MM.1S (cell line): ENCODE data around the gene ZBED2.

Experiments
- DNase-seq: peaks from one replicate; pipeline ENCODE4 v3.0.0-alpha.2; 2015
- H2AFZ ChIP-seq: fragments of 300-600 bp; sonication (generic); 2 replicates; pipeline ENCODE4 v1.6.0; 2016; ENCODE audit warnings: antibody characterized with exemption, low read length
- H3F3A ChIP-seq: fragments of 300-600 bp; sonication (generic); 2 replicates; pipeline ENCODE4 v1.6.1; 2016; ENCODE audit warnings: mild to moderate bottlenecking, antibody characterized with exemption, low read length, moderate library complexity, mixed read lengths; ENCODE audit not compliant: insufficient read depth
- H3K27ac ChIP-seq: fragments of 300-600 bp; sonication (generic); 2 replicates; pipeline ENCODE4 v1.5.1; 2016; ENCODE audit warnings: mild to moderate bottlenecking, low read length
- H3K27me3 ChIP-seq: fragments of 300-600 bp; sonication (generic); replicated peaks from 2 replicates; pipeline ENCODE4 v1.6.0; 2016; ENCODE audit warnings: low read length; ENCODE audit not compliant: insufficient read depth
- H3K36me3 ChIP-seq: fragments of 300-600 bp; sonication (generic); replicated peaks from 2 replicates; pipeline ENCODE4 v1.6.1; 2016; ENCODE audit warnings: mild to moderate bottlenecking, low read length, mixed read lengths; ENCODE audit not compliant: insufficient read depth
- H3K4me1 ChIP-seq: fragments of 300-600 bp; sonication (generic); 2 replicates; pipeline ENCODE4 v1.6.1; 2016; ENCODE audit warnings: low read length, mixed read lengths
- H3K4me2 ChIP-seq: fragments of 300-600 bp; sonication (generic); 2 replicates; pipeline ENCODE4 v1.6.0; 2016; ENCODE audit warnings: low read depth, low read length
- H3K4me3 ChIP-seq: fragments of 300-600 bp; sonication (generic); 2 replicates; pipeline ENCODE4 v1.5.1; 2016; ENCODE audit warnings: low read length, mixed read lengths
- H3K79me2 ChIP-seq: fragments of 300-600 bp; sonication (generic); 2 replicates; pipeline ENCODE4 v1.6.1; 2016; ENCODE audit warnings: mixed run types, low read length, mixed read lengths
- H3K9ac ChIP-seq: fragments of 300-600 bp; sonication (generic); 2 replicates; pipeline ENCODE4 v1.6.1; 2016; ENCODE audit warnings: low read length, mixed read lengths
- H3K9me2 ChIP-seq: fragments of 300-600 bp; sonication (generic); replicated peaks from 2 replicates; pipeline ENCODE4 v1.6.1; 2016; ENCODE audit warnings: mild to moderate bottlenecking, low read length, mixed read lengths; ENCODE audit not compliant: insufficient read depth
- H3K9me3 ChIP-seq: fragments of 300-600 bp; sonication (generic); replicated peaks from 2 replicates; pipeline ENCODE4 v1.6.1; 2016; ENCODE audit warnings: mild to moderate bottlenecking, low read length, mixed read lengths; ENCODE audit not compliant: insufficient read depth
- H4K20me1 ChIP-seq: fragments of 300-600 bp; sonication (generic); 2 replicates; pipeline ENCODE4 v1.6.1; 2016; ENCODE audit warnings: mild to moderate bottlenecking, low read length, moderate library complexity, mixed read lengths; ENCODE audit not compliant: insufficient read depth
- EZH2 ChIP-seq: fragments of 300-600 bp; sonication (generic); optimal IDR thresholded peaks from 2 replicates; pipeline ENCODE3; 2017; ENCODE audit warnings: low read depth, mild to moderate bottlenecking, antibody characterized with exemption, low read length, mixed read lengths
- EZH2phosphoT487 ChIP-seq: fragments of 300-600 bp; sonication (generic); IDR thresholded peaks from 2 replicates; pipeline ENCODE4 v1.6.1; 2018; ENCODE audit warnings: antibody characterized with exemption, low read length
- TF ChIP-seq, protein P1 (sequence below): fragments of 300-600 bp; sonication (generic); IDR thresholded peaks from 2 replicates; pipeline ENCODE4 v1.5.1; 2016; ENCODE audit warnings: antibody characterized with exemption, low read length, mixed read lengths

Gene ZBED2

DNA sequence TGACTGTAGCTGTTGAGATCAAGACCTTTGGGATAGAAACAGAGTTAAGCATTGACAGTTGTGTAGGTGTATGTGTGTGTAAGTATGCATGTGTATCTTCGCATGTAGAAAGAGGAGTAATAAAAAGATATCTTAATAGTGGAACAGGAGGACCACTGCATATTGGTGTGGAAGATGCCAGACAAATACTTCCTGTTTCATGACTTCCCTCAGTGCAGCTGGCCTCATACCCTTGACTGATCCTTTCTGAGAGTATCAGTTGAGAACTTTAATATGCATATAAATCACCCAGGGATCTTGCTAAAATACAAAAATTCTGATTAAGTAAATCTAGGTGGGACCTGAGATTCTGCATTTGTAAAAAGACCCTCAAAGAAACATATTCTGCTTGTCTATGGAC, 8.5 kb upstream of the ZBED2 start:
- no peak overlapping the region for H3K27ac ChIP-seq
- TF ChIP-seq EZH2 = no peak
- TF ChIP-seq EZH2phosphoT487 = no peak
- TF ChIP-seq, protein P1, sequence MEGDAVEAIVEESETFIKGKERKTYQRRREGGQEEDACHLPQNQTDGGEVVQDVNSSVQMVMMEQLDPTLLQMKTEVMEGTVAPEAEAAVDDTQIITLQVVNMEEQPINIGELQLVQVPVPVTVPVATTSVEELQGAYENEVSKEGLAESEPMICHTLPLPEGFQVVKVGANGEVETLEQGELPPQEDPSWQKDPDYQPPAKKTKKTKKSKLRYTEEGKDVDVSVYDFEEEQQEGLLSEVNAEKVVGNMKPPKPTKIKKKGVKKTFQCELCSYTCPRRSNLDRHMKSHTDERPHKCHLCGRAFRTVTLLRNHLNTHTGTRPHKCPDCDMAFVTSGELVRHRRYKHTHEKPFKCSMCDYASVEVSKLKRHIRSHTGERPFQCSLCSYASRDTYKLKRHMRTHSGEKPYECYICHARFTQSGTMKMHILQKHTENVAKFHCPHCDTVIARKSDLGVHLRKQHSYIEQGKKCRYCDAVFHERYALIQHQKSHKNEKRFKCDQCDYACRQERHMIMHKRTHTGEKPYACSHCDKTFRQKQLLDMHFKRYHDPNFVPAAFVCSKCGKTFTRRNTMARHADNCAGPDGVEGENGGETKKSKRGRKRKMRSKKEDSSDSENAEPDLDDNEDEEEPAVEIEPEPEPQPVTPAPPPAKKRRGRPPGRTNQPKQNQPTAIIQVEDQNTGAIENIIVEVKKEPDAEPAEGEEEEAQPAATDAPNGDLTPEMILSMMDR = no peak
- H2AFZ ChIP-seq = no peak overlapping the region
- no peaks in the 10 kb centered on the region for H4K20me1 ChIP-seq
- no peaks in the 10 kb centered on the region for H3K9me2 ChIP-seq
- no peak overlapping the region for H3K4me3 ChIP-seq
- no peaks in the 10 kb centered on the region for H3K9me3 ChIP-seq
- H3K79me2 ChIP-seq = no peaks in the 10 kb centered on the region
- no peak for DNase-seq
- no peaks in the 10 kb centered on the region for H3K36me3 ChIP-seq
- H3K4me2 ChIP-seq = no peak overlapping the region
- no peaks in the 10 kb centered on the region for H3K4me1 ChIP-seq
- H3K9ac ChIP-seq = no peak overlapping the region
- H3K27me3 ChIP-seq = no peaks in the 10 kb centered on the region
- no peaks in the 10 kb centered on the region for H3F3A ChIP-seq

DNA sequence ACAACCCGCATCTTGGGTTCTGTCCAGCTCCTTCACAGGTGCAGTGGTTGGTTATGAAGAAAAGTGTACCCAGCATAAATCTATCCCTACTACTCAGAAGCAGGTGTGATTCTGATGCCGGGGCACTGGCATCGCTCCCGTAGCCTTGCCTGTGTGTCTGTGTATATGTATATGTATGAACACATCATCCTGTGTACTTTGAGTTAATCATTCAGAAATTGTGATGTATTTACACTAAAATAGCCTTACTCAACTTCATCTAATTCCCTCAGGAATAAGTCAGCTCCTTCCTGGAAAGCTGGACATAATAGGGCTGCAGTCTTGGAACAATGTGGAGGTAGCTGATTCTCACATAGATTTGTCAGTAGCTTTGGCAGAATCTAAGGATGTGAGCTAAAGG, 6.7 kb upstream of the ZBED2 start:
- no peak for DNase-seq
- Histone ChIP-seq H3K79me2 (no peaks in the 10 kb centered on the region), H3K9me2 (no peaks in the 10 kb centered on the region), H3F3A (no peaks in the 10 kb centered on the region), H3K27ac (no peak overlapping the region), H3K4me2 (no peak overlapping the region), H3K9ac (no peak overlapping the region), H3K36me3 (no peaks in the 10 kb centered on the region), H4K20me1 (no peaks in the 10 kb centered on the region), H3K4me3 (no peak overlapping the region), H3K4me1 (no peaks in the 10 kb centered on the region), H3K9me3 (no peaks in the 10 kb centered on the region), H2AFZ (no peak overlapping the region), H3K27me3 (no peaks in the 10 kb centered on the region)
- TF ChIP-seq EZH2 (no peak), EZH2phosphoT487 (no peak)
- TF ChIP-seq, protein P1 = no peak

DNA sequence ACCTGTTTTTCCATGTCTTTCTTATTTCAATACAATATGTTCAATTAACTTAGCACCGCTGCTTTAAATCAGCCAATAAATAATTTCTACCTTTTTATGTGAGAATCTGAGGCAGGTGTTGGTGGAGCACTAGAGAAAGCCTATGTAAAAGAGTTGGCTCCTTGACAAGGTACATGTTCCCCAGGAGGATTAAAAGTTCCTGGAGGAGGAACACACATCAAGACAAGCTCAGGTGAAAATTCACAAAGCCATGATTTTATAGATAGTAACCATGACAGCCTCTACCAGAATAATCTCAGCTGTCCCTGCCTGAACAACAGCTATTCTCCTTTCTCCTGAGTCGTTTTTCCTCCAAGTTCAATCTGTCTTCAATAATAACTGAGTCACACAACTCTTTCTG, 3.4 kb upstream of the ZBED2 start:
- H3K27ac ChIP-seq = no peak overlapping the region
- no peaks in the 10 kb centered on the region for H4K20me1 ChIP-seq
- no peak overlapping the region for H3K9ac ChIP-seq
- no peak overlapping the region for H2AFZ ChIP-seq
- H3K79me2 ChIP-seq = no peaks in the 10 kb centered on the region
- no peaks in the 10 kb centered on the region for H3K36me3 ChIP-seq
- H3K27me3 ChIP-seq = no peaks in the 10 kb centered on the region
- no peaks in the 10 kb centered on the region for H3K9me3 ChIP-seq
- no peak overlapping the region for H3K4me2 ChIP-seq
- H3K4me3 ChIP-seq = no peak overlapping the region
- no peaks in the 10 kb centered on the region for H3K4me1 ChIP-seq
- no peaks in the 10 kb centered on the region for H3F3A ChIP-seq
- TF ChIP-seq, protein P1 = no peak
- TF ChIP-seq EZH2phosphoT487 (no peak), EZH2 (no peak)
- H3K9me2 ChIP-seq = no peaks in the 10 kb centered on the region
- DNase-seq = no peak

DNA sequence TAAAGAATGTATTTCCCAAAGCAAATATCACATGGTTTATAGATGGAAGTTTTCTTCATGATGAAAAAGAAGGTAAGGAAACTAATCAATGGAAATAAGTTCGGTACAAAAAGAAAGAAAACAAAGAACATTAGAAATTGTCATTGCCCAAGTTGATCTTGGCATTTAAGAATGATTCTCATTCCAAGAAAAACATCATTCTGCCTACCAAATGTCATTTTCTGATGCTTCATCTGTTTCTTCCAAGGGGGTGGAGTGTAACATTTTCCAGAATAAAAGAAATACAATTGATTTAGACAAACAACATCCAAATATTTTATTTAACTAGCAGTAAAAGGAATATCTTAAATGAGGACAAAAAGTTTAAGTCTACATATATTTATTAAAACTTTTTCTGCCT, 3.0 kb upstream of the ZBED2 start:
- DNase-seq = no peak
- Histone ChIP-seq H3K4me3 (no peak overlapping the region), H3K9me3 (no peaks in the 10 kb centered on the region), H3K79me2 (no peaks in the 10 kb centered on the region), H3K27me3 (no peaks in the 10 kb centered on the region), H3K36me3 (no peaks in the 10 kb centered on the region), H3K4me1 (no peaks in the 10 kb centered on the region), H4K20me1 (no peaks in the 10 kb centered on the region), H3K4me2 (no peak overlapping the region), H3K9ac (no peak overlapping the region), H3K27ac (no peak overlapping the region), H3F3A (no peaks in the 10 kb centered on the region), H3K9me2 (no peaks in the 10 kb centered on the region), H2AFZ (no peak overlapping the region)
- TF ChIP-seq EZH2 = no peak
- TF ChIP-seq EZH2phosphoT487 = no peak
- TF ChIP-seq, protein P1 = no peak
